Loucy (cell line): Measurements from ENCODE around the gene JPT2.

Source experiments
- H2AFZ ChIP-seq: fragments of 200-600 bp; sonication (generic); 2 replicates; pipeline ENCODE4 v1.6.0; 2016; ENCODE audit warnings: antibody characterized with exemption, mild to moderate bottlenecking, low read length, moderate library complexity
- H3F3A ChIP-seq: fragments of 200-600 bp; 2 replicates; pipeline ENCODE4 v1.6.0; 2016; ENCODE audit warnings: antibody characterized with exemption, low read depth, mild to moderate bottlenecking
- H3K27me3 ChIP-seq: fragments of 200-600 bp; sonication (generic); 2 replicates; pipeline ENCODE4 v1.6.1; 2014; ENCODE audit warnings: low read length, mild to moderate bottlenecking; ENCODE audit not compliant: insufficient read depth, poor library complexity, severe bottlenecking
- H3K36me3 ChIP-seq: fragments of 200-600 bp; sonication (generic); 2 replicates; pipeline ENCODE4 v1.6.1; 2016; ENCODE audit warnings: low read length; ENCODE audit not compliant: insufficient read depth
- H3K4me1 ChIP-seq: fragments of 200-600 bp; sonication (generic); 2 replicates; pipeline ENCODE4 v1.5.1; 2014; ENCODE audit warnings: low read length, mild to moderate bottlenecking; ENCODE audit not compliant: insufficient read depth, poor library complexity, severe bottlenecking
- H3K4me2 ChIP-seq: fragments of 200-600 bp; sonication (generic); 2 replicates; pipeline ENCODE4 v1.6.0; 2014; ENCODE audit warnings: antibody characterized with exemption, low read length, low read depth, mild to moderate bottlenecking; ENCODE audit not compliant: poor library complexity, severe bottlenecking
- H3K4me3 ChIP-seq: fragments of 200-600 bp; sonication (generic); 2 replicates; pipeline ENCODE4 v1.5.1; 2014; ENCODE audit warnings: low read length, mild to moderate bottlenecking, mixed read lengths; ENCODE audit not compliant: poor library complexity, severe bottlenecking
- H3K79me2 ChIP-seq: fragments of 200-600 bp; sonication (generic); 2 replicates; pipeline ENCODE4 v1.6.1; 2014; ENCODE audit warnings: low read length; ENCODE audit not compliant: insufficient read depth
- H3K9ac ChIP-seq: fragments of 200-600 bp; sonication (generic); 2 replicates; pipeline ENCODE4 v1.6.0; 2014; ENCODE audit warnings: mild to moderate bottlenecking, low read depth, low read length, moderate library complexity; ENCODE audit not compliant: poor library complexity, severe bottlenecking
- H3K9me2 ChIP-seq: fragments of 200-600 bp; sonication (generic); replicated peaks from 2 replicates; pipeline ENCODE4 v1.6.1; 2016; ENCODE audit warnings: low read depth, low read length, mixed read lengths
- H3K9me3 ChIP-seq: fragments of 200-600 bp; sonication (generic); 2 replicates; pipeline ENCODE4 v1.6.1; 2014; ENCODE audit warnings: mild to moderate bottlenecking, antibody characterized with exemption, low read length, low read depth; ENCODE audit not compliant: insufficient read depth
- H4K20me1 ChIP-seq: fragments of 200-600 bp; sonication (generic); 2 replicates; pipeline ENCODE4 v1.6.0; 2014; ENCODE audit warnings: antibody characterized with exemption, low read length, mild to moderate bottlenecking; ENCODE audit not compliant: insufficient read depth, poor library complexity, severe bottlenecking
- CTCF ChIP-seq: fragments of 200-600 bp; sonication (generic); conservative IDR thresholded peaks from 2 replicates; pipeline ENCODE4 v1.5.1; 2014; ENCODE audit warnings: mild to moderate bottlenecking, antibody characterized with exemption, low read length
- EZH2phosphoT487 ChIP-seq: fragments of 200-600 bp; IDR thresholded peaks from 2 replicates; pipeline ENCODE4 v1.6.1; 2018; ENCODE audit warnings: antibody characterized with exemption, mild to moderate bottlenecking, moderate library complexity, borderline replicate concordance

JPT2 gene

GRCh38 chr16:1638757-1639156 is 39.3 kb upstream of the JPT2 start:
- peaks cover 52% of the 10 kb centered on the region; the same call in 1 of the 2 replicates for H3K36me3 ChIP-seq
- no peak overlapping the region for H3K4me2 ChIP-seq
- no peaks in the 10 kb centered on the region for H3K9me3 ChIP-seq
- no peaks in the 10 kb centered on the region for H4K20me1 ChIP-seq
- no peaks in the 10 kb centered on the region for H3K79me2 ChIP-seq
- H2AFZ ChIP-seq = no peak overlapping the region
- H3K4me1 ChIP-seq = no peaks in the 10 kb centered on the region
- no peak for TF ChIP-seq EZH2phosphoT487
- no peak for TF ChIP-seq CTCF
- H3K9ac ChIP-seq = no peak overlapping the region
- no peak overlapping the region for H3K4me3 ChIP-seq
- no peaks in the 10 kb centered on the region for H3K27me3 ChIP-seq
- no peaks in the 10 kb centered on the region for H3F3A ChIP-seq
- H3K9me2 ChIP-seq = no peaks in the 10 kb centered on the region

DNA sequence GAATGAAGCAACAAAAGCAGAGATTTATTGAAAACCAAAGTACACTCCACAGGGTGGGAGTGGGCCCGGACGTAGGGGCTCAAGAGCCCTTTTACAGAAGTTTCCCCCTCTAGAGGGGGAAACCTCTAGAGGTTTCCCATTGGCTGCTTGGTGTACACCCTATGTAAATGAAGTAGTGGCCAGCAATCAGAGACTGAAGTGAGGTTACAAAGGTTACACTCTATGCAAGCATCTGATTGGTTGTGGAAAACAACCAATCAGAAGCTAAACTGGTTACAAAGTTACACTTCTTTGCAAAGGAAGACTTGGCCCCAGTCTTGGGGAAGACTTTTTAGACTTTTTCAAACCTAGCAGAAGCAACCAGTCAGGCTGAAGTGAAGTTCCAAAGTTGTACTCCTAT is 38.8 kb upstream of the JPT2 start:
- H3K79me2 ChIP-seq = no peaks in the 10 kb centered on the region

DNA sequence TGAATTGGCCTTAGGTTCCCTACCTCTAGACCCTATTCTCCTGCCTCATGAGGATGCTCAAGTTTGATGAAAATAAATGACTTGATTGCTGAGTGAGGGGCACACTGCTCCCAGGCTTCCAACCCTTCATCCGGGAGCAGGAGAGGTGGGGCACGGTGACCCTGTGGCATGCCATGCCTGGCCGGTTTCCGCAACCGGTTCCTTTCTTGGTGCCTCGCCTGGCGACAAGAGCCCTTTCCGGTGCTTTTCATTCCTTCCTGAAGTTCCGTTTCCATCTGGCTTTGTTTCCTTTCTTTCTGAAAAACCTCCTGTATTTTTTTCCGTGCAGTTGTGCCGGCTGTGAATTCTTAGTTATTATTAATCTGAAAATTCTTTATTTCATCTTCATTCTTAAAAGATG is 38.2 kb upstream of the JPT2 start:
- TF ChIP-seq CTCF (no peak), EZH2phosphoT487 (no peak)
- Histone ChIP-seq H2AFZ (no peak overlapping the region), H3K27me3 (no peaks in the 10 kb centered on the region), H3K4me1 (no peaks in the 10 kb centered on the region), H3K4me2 (no peak overlapping the region), H4K20me1 (no peaks in the 10 kb centered on the region), H3K79me2 (no peaks in the 10 kb centered on the region), H3F3A (no peaks in the 10 kb centered on the region), H3K4me3 (no peak overlapping the region), H3K36me3 (peaks cover 45% of the 10 kb centered on the region; the same call in 1 of the 2 replicates), H3K9me3 (no peaks in the 10 kb centered on the region), H3K9ac (no peak overlapping the region), H3K9me2 (no peaks in the 10 kb centered on the region)

More for the DNA sequence above, 38.8 kb upstream of the JPT2 start:
- peaks cover 48% of the 10 kb centered on the region; the same call in 1 of the 2 replicates for H3K36me3 ChIP-seq
- H3K4me1 ChIP-seq = no peaks in the 10 kb centered on the region
- H3K9me3 ChIP-seq = no peaks in the 10 kb centered on the region
- H3K9me2 ChIP-seq = no peaks in the 10 kb centered on the region
- H3F3A ChIP-seq = no peaks in the 10 kb centered on the region
- no peak overlapping the region for H3K4me2 ChIP-seq
- no peak overlapping the region for H3K9ac ChIP-seq
- H2AFZ ChIP-seq = no peak overlapping the region
- H4K20me1 ChIP-seq = no peaks in the 10 kb centered on the region
- H3K4me3 ChIP-seq = no peak overlapping the region
- no peaks in the 10 kb centered on the region for H3K27me3 ChIP-seq
- TF ChIP-seq CTCF (no peak), EZH2phosphoT487 (no peak)
